ENCODE measurements around the gene RADIL.
"Not testable (repeated sequence)": the region's sequence is repeated elsewhere in the genome, so short reads cannot be mapped to it uniquely, and the experiment has no call there.

Gene RADIL, protein sequence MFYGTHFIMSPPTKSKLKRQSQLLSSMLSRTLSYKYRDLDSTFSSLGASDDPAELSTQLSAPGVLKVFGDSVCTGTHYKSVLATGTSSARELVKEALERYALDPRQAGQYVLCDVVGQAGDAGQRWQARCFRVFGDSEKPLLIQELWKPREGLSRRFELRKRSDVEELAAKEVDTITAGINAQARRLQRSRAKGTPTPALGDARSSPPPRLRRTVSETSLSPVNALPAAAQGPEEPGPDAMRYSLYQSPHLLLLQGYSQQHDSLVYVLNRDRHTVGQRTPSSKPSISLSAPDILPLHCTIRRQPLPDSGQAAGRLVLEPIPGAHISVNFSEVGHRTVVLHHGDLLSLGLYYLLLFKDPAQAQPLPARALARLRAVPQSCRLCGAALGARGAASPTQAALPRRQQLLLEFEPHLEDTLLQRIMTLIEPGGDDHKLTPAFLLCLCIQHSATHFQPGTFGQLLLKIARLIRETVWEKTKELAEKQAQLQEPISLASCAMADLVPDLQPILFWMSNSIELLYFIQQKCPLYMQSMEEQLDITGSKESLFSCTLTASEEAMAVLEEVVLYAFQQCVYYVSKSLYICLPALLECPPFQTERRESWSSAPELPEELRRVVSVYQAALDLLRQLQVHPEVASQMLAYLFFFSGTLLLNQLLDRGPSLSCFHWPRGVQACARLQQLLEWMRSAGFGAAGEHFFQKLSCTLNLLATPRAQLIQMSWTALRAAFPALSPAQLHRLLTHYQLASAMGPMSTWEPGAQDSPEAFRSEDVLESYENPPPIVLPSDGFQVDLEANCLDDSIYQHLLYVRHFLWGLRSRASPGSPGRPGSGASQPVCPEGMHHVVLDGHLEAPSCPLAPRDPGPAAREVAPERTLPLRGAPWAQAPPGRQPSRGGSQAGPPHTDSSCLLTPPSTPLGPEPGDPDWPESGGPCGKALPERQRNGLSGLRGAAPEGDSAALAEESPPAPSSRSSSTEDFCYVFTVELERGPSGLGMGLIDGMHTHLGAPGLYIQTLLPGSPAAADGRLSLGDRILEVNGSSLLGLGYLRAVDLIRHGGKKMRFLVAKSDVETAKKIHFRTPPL

DNA sequence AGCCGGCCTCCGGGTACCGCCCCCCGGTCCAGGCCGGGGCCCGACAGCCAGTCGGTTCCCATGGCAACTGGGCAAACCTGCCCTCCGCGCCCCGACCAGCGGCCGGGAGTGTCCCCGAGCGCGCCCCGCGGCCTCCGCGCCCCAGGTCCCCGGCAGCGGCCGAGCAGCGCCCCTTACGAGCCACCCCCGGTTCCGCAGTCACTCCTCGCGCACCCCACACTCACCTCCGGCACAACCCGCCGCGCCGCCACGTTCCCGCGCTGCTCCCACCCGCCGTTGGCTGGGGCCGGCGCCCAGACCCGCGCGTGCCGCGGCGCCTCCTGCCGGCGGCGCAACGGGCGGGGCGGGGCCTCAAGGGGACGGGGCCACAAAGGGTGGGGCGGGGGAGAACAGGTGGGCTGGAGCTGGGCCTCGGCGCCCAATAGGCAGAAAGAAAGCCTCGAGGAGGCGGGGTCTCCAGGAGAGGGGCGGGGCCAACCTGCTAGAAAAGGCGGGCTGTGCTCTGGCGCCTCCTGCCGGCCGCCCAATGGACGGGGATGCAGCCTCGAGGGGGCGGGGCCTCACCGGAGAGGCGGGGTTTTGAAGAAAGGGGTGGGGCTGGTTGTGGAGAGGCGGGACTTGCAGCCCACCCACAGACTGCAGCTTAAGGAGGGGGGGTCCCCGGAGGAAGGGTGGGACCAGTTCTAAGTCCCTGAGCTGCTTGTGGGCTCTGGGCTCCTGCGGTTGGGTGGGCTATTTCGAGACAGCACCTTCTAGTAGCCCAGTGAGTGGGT lies at the start of gene RADIL:
Gene RADIL (minus strand): TSS at position 345 of the 773 bp plus-strand sequence. CDS start 5,577 bp downstream, outside the sequence.
- peak; percentile 92 for DNase-seq

DNA sequence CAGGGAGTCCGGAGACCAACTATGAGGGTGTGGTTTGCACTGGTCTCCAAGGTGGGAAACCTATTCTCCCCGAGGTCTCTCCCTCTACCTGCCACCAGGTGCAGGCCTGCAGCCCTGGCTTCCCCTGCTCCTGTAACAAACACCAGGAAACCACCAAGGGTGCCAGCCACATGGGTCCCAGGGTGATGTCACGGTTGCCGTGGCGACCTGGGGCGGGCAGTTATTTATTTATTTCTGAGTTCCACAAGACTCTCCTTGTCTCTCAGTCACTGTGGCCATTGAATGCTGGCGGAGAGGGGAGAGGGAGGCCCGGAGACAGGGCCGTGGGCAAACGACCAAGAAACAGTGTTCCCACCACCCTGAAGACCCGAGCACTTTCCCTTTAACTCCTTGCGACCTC lies 48.4 kb upstream of the RADIL start:
- peak; percentile 55 for DNase-seq

DNA sequence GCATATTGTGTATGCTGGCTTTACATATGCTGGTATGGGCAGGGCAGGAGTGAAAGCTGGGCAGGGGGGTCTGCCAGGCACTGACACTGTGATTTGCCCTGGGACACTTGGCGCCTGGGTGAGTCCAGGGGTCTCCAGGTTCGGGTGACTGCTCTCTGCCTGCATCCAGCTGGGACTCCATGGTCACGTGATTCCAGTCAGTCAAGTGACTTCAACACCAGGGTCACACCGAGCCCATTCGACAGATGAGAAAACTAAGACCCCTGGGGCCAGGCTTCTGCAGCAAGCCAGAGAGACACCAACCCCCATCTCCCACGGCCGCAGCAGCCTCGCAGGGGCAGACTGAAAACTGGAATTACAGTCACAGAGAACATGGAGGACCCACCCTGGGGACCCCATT lies 45.5 kb upstream of the RADIL start:
- DNase-seq: no peak

DNA sequence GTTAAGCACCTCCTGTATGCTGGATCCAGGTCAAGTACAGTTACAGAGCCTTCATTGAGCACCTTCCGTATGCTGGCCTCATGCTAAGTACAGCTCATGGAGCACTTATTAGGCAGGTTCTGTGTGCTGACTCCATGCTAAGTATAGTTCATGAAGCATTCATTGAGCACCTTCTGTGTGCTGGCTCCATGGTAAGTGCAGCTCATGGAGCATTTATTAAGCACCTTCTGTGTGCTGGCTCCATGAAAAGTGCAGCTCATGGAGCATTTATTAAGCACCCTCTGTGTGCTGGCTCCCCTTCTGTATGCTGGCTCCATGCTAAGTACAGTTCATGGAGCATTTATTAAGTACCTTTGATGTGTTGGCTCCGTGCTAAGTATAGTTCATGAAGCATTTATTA lies 44.9 kb upstream of the RADIL start:
- DNase-seq: no peak

DNA sequence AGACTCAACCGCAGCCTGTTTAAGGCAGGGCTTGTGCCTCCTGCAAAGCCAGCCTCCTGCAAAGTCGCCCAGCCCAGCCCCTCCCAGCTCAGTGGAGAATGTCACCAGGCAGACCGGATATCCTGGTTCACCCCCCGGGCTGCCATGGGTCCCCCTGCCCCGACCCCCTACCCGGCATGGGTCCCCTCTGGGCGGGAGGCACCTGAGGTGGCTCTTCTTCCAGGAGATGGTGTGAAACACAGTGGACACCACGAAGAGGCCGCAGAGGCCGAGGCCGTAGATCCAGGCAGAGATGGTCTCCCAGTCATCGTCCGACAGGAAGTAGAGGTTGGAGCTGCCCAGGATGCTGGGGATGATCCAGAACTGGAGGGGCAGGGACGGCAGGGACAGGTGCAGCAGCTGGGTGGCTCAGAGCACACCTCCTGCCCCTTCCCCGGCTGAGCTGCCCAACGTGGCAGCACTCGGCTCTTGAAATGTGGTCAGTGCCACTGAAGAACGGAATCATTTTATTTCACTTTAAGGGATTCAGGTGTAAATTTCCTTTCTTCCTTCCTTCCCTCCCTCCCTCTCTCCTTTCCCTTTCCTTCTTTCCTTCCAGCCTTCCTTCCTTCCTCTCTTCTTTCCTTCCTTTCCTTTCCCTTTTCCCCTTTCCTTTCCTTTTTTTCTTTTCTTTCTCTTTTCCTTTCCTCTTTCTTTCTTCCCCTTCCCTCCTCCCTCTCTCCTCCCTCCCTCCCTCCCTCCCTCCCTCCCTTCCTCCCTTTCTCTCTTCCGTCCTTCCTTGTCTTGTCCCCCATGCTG lies 36.7 kb upstream of the RADIL start:
- DNase-seq: no peak

DNA sequence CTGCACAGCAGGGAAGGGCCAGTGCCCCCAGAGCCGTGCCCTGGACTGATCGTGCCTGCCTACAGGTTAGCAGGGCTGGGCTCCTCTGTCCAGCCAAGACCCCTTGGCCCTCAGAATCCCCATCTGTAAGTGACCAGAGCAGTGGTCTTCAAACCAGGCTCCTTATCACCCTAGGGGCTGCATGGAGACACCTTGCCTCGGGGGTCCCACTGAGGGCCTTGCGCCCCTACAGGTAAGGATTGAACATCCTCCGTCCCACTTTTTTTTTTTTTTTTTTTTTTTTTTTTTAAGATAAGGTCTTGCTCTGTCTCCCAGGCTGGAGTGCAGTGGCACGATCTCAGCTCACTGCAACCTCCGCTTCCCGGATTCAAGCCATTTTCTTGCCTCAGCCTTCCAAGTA lies 32.6 kb upstream of the RADIL start:
- DNase-seq: no peak

DNA sequence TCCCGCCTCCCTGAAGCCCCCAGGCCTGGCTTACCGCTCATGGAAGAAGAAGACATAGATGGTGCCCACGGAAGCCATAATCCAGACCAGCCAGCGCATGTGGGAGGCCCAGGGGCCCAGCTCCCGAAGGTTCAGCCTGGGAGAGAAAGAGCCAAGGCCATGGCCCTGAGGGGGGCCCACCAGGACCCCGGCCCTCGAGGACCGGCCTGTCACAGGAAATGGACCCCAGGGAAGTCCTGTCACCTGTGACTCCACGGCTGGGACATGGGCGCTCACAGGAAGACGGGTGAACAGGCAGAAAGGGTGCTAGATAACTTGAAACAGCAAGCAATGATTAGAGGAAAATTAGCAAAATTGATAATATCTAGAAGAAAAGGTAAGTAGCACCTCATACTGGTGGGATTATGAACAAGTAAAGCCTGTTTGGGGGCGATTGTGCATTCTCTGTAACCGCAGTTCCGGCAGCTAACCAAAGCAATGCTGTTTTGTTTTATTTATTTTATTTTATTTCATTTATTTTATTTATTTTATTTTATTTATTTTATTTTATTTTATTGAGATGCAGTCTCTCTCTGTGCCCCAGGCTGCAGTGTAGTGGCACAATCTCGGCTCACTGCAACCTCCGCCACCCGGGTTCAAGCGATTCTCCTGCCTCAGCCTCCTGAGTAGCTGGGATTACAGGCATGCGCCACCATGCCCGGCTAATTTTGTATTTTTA lies 27.8 kb upstream of the RADIL start:
- DNase-seq: no peak

DNA sequence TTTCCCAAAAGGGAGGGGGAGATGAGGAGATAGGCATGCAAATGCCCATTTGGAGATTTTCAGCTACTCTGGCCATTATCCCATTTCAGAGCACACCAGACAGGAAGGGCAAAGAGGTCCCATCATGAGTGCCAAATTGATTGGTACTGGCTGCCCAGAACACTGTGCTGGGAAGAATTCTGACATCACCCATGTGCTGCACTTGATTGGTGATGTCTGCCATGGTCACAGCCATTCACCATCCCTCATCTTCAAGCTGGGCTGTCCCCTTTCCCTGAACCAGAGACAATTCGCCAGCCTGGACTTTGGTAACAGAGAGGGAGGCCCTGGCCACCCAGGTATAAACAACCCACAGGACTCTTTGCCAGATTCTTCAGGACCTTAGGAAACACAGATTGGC lies 23.2 kb upstream of the RADIL start:
- no peak for DNase-seq

DNA sequence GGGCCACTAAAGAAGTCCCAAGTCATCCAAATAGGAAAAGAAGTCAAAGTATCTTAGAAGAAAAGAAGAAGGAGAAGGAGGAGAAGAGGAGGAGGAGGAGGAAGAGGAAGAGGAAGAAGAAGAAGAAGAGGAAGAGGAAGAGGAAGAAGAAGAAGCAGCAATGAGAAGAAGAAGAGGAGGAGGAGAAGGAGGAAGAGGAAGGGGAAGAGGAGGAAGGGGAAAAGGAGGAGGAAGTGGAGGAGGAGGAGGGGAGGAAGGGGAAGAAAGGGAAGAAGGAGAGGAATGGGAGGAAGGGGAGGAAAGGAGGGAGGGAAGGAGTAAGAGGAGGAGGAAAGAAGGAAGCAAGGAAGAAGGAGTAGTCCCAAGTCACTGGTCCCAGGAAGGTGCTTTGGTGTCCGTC lies 21.7 kb upstream of the RADIL start:
- no peak for DNase-seq

DNA sequence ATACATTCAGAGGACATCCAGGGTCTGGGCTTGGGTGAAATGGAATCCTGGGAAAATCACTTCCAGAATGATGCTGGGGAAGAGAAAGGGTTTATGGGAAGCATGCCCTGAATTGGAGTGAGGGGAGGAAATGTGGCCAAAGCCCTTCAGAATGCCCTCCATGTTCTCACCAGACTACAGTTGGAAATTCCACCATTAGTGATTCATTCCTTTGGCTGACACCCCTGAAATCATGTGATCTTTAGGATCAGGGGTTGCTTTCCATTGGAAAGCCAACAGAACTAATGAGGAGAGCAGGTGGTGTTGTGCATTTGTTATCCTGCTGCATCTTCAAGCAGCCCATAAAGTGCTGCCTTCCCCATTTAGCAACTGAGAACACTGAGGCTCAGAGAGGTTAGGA lies 20.8 kb upstream of the RADIL start:
- no peak for DNase-seq

DNA sequence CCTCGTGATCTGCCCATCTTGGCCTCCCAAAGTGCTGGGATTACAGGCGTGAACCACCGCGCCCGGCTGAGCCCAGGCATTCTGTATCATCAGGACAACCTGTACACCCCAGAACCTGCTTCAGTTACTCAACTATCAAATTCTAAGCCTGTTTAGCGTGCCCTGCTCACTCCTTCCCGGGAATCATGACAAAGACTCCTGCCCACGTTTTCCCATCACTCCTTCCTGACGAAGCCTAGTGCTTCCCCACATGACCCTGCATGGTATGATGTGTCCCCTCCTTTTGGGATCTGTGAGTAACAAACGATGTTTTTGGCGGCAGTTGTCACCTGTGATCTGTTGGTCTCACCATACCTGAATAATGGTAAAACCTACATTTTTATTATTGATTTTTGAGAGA lies 12.2 kb upstream of the RADIL start:
- no peak for DNase-seq

DNA sequence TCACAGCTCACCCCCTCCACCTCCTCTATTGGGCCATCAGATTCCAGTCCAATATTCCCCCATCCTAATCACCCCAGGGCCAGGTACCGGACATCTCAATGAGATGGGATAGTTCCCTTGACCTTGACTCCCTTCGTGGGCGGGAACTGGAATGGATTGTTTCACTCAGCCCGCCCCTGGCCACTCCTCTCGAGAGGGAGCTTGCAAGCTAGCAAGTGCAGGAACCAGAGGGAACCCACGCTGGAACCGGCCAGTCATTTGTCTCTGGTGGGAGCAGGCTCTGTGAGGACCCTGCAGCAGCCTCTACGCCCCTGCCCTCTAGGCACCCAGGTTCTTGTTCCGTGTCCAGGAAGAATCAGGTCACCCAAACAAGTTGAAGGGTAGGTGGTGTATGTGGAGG lies 11.0 kb upstream of the RADIL start:
- DNase-seq: no peak

DNA sequence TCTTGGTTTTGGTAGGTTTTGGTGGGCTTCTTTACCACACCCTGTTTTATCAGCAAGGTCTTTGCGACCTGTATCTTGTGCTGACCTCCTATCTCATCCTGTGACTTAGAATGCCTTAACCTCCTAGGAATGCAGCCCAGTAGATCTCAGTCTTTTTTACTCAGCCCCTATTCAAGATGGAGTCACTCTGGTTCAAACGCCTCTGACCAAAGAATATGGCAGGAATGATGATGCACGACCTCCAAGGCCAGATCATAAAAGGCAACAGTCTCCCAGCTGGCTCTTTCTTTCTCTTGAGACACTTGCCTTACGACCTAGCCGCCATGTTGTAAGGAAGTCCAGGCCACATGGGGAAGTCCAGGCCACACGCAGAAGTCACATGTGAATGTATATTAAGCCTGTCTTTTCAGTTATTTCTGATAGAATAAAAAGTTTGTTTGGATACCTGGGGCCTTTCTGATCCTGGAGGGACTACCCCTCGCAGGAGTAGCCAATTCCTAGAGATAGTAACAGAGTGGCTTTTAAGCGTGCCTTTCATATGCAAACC lies 10.5 kb upstream of the RADIL start:
- no peak for DNase-seq

DNA sequence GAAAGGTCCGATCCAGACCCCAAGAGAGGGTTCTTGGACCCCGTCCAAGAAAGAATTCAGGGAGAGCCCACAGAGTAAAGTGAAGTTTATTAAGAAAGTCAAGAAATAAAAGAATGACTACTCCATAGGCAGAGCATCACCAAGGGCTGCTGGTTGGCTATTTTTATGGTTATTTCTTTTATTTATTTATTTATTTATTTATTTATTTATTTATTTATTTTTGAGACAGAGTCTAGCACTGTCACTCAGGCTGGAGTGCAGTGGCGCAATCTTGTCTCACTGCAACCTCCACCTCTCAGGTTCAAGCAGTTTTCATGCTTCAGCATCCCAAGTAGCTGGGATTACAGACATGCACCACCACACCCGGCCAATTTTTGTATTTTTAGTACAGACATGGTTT lies 9.7 kb upstream of the RADIL start:
- DNase-seq: not testable (repeated sequence)

DNA sequence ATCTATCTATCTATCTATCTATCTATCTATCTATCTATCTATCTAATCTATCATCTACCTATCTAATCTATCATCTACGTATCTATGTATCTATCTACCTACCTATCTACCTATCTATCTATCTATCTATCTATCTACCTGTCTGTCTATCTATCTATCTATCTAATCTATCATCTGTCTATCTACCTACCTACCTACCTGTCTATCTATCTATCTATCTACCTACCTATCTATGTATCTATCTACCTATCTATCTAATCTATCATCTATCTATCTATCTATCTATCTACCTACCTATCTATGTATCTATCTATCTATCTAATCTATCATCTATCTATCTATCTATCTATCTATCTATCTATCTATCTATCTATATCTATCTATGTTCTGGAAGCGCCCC lies 8.0 kb upstream of the RADIL start:
- not testable (repeated sequence) for DNase-seq

DNA sequence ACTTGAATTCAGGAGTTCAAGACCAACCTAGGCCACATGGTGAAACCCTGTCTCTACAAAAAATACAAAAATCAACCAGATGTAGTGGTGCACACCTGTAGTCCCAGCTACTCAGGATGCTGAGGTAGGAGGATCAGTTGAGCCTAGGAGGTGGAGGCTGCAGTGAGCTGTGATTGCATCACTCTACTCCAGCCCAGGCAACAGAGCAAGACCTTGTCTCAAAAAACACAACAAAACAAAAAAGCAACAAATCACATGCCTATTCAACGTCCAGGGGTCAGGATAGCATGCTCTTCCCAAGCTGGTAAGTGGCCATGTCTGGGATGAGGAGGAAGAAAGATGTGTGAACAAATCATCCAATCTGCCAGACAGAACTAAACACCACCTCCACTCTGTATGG lies 6.2 kb upstream of the RADIL start:
- DNase-seq: no peak

DNA sequence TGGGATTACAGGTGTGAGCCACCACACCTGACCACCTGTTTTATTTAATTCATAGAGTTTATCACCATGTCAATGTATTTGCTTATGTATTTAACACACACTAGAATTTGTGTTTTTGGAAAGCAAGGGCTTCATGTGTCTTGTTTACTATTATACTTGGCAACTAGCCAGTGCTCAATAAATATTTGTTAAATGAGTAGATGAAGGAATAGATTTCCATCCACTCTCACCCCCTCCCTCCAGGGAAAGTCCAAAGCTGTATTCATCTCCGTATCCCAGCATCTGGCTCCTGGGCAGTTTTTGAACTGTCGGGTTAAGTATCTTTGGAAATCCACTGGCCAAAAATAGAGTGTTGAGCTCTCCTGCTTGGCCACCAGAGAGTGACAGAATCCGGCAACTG lies 4.6 kb upstream of the RADIL start:
- no peak for DNase-seq

DNA sequence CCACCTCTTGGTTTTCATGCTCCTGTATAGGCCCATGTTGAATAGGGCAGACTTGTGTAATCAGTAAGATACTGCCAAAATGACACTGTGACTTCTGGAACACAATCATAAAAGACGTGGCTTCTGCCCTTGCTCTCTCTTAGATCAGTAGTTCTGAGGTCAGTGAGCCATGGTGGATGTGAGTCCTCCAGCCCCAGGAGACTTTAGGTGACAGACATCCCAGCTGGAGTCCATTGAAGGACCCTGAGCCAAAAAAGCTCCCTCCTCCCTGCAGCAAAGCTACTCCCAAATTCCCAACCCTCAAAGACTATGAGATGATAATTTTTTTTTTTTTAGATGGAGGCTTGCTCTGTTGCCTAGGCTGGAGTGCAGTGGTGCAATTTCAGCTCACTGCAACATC lies 3.2 kb upstream of the RADIL start:
- DNase-seq: no peak

DNA sequence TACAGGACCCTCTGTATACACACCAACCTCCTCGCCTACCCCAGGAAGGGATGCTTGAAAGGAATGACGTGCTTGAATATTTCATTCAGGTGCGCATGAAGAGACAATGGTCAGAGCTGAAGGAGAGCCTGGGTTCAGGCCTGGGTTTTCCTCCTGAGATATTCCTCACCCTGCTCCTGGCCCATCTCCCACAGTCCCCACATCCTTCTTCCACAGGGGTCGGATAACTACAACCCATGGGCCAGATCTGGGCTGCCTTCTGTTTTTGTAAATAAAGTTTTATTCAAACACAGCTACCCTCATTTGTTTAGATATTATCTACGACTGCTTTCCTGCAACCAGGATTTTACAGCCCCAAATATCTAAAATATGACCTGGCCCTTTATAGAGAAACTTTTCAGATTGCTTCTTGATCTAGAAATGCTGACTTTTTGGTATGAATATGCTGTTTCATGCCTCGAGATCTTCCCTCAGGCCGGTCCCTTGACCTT lies 1.8 kb upstream of the RADIL start:
- no peak for DNase-seq

DNA sequence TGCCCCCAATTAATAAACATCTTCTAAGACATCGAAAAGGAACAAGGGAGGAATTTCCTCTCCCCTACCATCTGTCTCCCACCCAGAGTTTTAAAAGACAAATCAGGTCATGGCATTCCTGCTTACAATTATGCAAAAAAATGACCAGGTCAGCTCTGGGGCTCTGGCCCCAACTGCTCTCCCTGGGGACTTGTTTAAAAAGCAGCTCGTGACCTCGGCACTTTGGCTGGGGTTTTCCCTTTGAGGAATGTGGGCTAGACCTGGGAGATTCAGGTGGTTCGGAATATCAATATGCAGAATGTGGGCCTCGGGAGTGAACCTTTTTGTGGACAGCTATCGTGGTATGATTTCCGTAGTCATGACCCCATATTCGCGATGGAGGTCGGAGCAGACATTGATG lies 648 bp upstream of the RADIL start:
- no peak for DNase-seq

DNA sequence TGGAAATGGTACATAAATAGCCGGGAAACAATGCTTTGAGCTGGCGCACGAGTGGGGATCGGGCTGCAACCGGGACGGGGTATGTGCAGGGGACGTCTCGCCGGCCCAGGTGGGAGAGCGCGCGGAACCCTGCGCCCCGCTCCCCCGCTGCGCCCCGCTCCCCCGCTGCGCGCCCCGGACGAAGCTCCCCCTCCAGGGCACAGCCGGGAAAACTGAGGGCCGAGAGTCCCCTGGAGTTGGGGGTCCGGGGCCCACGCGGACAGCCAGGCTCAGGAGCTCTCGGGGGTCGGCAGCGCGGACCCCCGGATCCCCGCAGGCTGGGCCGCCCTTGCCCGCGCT lies 514 bp downstream of the RADIL start:
- DNase-seq: peak; percentile 30

Measured in right hindlimb (tissue), 1 donor.